ENCODE measurements around the gene NHP2.
"Not testable (repeated sequence)": the region's sequence is repeated elsewhere in the genome, so short reads cannot be mapped to it uniquely, and the experiment has no call there.

Gene NHP2

DNA sequence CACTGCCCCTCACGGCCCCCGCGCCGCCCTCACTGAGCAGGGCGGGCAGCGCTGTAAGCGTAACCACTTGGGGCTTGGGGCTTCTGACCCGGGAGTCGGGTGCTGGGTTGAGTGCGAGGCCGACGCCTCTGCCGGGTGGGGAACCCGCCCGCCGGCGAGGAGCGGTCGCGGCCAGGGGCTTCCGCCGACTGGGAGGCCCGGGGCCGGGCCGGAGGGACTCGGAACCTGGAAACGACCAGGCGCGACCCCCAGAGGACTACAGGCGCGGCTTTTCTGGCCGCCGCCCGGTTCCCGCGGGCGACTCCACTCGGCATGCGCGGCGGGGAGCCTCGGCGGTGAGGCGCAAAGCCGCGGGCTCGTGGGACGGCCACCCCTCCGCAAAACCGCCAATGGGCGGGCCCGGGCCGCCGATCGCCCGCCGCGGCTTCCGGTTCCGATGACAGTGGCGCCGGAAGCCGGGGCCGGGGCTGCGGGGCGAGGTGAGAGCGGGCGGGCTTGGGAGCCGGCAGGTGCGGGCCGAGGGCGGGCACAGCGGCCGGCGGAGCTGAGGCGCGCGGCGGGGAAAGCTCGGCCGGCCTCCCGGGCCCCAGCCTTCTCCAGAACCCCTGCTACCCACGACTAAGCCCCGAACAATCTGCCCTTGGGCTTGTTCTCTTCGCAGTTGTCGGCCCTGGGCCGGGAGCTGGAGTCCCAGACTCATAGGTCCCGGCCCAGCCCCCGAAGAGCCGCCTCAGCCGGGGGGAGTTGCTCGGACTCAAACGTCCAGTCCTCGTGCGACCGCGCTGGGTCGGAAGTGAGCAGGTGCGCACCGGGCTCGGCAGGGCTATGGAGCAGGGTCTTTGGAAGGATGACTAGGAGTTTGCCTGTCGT is 22.9 kb downstream of the NHP2 start, which contains the start of gene RMND5B:
RMND5B (plus strand) TSS at position 439 of the 870 bp plus-strand sequence. CDS start 7,106 bp downstream, outside the sequence.
- DNase-seq (ENCODE audit: low read depth in 2 of 2) = peak; percentile 43 to 80

DNA sequence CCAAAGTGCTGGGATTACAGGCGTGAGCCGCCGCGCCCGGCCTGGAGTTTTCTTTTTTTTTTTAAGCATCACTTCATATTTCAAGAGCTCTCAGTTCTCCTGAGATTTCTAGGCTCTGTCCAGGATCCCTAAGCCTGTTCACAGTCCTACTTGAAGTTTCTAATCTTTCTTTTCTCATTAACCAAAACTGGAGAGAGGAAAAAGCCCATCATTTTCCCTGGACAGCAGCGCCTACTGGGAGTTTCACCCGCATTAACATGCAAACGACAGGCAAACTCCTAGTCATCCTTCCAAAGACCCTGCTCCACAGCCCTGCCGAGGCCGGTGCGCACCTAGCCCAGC is 23.5 kb downstream of the NHP2 start:
- DNase-seq (ENCODE audit: low read depth in 2 of 2) = not testable (repeated sequence)

DNA sequence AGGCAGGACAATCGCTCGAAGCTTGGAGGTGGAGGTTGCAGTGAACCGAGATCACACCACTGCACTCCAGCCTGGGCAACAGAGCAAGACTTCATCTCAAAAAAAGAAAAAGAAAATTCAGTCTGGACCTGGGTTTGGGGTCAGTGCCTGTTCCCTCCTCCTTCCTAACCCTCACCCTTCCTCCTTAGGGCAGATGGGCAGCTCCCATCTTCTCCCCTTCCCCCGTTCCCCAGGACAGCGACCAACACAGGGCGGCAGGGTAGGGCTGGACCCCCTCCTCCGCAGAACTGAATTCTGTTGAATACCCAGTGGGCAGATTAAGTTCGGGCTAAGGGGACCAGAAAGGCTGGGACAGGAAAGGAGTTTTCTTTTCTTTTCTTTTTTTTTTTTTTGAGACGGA is 24.4 kb downstream of the NHP2 start:
- DNase-seq (ENCODE audit: low read depth in 2 of 2) = no peak

DNA sequence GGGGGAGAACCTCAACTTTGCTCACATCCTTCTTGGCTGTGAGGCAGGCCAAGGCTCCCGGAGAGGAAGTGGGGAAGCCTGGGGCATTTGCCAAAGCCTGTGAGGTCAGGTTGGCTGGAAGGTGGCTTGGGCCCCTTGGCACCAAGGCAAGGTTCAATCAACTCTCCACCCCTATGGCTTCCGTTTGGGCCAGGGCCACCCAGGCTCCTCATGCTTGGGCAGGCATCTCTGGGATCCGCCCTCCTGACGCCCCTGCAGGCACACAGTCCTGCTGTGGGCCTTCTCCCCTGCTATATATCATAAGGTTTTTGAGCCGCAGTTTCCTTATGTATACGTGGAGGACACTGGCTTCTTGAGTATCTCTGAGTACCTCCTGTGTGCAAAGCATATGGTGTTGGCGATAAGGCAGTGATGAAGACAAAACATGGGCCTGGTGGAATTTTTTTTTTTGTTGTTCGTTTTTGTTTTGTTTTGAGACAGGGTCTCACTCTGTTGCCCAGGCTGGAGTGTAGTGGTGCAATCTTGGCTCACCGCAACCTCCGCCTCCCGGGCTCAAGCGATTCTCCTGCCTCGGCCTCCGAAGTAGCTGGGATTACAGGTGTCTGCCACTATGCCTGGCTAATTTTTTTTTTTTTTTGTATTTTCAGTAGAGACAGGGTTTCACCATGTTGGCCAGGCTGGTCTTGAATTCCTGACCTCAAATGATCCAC is 26.2 kb downstream of the NHP2 start:
- DNase-seq (ENCODE audit: low read depth in 2 of 2) = not testable (repeated sequence)

DNA sequence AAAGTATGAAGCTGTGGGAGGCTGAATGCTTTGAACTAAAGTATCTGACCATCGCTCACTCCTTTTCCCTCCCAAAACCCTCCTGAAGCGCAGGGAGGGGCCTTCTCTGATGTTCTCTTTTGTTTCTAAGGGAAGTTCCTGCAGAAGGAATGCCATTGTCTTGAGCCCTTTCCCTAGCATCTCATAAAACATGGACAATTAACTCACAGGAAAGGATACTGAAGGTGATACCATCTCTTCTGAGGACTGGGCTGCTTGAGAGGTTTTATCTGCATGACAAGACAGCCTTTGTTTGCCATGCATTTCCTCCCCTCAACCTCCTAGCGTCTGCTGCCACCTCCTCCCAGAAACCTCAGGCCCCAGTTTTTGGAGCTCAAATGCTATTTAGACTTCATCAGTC is 27.1 kb downstream of the NHP2 start:
- DNase-seq (ENCODE audit: low read depth in 2 of 2) = no peak

DNA sequence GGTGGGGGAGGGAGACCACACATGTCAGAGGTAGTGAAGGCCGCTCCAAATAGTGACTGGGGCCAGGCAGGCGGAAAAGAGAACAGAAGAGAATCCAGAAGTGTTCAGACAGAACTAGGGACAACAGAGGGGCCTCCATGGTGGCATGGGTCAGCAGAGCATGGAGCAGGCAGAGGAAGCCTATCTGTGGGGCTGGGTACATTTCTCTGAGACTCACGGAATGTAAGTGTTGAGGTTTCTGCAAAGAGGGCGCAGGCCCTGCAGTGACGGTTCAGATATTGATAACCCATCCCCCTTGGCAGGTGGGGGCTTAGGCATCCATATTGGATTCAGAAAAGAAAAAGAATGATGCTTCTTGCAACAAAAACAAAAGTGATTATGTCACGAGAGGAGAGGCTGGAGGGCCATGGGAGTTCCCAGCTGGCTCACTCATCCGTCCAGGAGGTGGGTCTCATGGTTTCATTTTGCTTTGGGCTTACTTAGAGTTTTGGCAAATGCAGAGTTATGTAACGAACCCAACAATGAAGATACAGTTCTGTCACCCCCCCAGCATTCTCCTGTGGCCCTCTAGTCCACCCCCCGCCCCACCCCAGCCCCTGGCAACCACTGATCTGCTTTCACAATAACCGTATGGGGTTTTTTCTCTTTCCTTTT is 28.3 kb downstream of the NHP2 start:
- no peak for DNase-seq (ENCODE audit: low read depth in 2 of 2)

DNA sequence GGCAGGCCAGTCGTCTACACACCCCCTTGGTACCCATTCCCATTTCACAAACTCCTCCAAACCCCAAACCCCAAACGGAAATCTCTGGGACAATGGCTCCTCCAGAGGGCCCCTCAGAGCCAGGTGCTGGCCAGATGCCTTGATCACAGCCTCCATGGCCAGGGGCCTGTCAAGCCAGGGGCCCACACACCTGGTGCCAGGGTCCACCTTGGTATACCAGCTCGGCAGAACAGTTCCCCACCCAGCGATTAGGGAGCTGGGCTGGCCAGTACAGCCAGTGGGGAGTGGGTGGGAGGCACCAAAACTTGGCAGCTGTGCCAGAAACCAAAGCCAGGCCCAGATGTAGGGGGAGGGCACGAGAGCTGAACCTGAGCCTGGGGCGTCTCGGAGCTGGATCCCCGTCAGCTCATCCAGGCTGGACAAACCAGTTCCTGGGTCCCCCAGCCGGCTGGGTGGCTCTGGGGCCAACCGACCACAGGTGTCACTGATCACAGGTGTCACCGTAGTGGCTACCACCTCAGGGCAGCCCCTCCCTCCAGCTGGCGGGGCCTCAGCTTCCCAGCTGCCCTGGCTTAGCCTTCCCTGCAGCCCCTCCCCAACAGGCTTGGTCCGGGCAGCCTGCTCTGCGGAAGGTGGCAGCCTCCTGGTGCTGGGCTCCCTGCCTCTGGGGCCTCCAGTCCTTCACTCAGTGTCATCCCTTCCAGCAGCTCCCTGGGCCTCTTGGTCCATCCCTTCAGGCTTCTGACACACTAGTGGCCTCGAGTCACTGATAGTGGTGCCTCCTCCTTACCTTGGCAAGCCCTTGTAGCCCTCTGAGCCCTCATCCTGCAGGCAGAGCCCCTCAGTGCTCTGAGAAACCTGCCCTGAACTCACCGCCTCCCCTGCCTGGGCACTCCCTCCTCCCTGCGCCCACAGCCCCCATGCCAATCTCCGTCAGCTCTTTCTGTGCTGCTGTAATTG is 29.4 kb downstream of the NHP2 start:
- no peak for DNase-seq (ENCODE audit: low read depth in 2 of 2)

DNA sequence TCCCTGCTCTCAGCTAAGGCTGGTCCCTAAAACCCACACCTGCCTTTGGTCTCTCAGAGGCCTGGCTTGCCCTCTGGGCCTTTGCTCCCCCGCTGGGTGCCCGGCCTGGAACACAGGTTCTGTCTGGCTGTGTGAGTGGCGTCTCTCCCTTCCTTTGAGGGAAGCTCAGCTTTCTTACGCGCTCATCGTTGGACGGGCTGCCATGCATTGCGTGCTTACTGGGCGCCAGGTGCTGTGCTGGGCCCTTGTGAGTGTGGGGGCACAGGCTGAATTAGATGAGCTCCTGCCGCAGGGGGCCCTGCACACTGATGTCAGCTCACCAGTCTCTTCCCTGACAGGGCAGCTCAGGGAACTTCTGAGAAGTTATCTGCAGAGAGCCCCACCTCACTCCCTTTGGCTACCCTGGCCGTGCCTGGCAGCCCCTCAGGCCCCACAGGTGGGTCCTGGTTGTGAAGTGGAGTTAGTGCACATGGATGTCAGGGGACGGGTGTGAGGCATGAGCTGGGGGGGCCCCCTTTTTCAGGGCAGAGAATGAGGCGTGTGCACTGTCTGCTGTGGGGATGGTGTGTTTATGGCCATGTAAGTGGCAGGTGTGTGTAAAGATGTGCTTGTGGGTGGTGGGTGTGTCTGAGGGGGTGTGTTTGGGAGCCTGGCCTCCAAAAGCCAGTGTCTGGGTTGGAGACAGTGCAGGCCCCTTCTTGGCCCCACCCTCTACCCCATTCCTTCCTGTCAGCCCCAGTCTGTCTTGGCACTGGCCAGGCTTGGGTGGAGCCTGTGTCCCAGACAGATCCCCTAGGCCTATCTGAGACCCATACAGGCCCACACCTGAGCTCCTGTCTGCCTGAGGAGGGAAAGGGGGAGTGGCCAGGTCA is 30.4 kb downstream of the NHP2 start:
- DNase-seq (ENCODE audit: low read depth in 2 of 2) = no peak

DNA sequence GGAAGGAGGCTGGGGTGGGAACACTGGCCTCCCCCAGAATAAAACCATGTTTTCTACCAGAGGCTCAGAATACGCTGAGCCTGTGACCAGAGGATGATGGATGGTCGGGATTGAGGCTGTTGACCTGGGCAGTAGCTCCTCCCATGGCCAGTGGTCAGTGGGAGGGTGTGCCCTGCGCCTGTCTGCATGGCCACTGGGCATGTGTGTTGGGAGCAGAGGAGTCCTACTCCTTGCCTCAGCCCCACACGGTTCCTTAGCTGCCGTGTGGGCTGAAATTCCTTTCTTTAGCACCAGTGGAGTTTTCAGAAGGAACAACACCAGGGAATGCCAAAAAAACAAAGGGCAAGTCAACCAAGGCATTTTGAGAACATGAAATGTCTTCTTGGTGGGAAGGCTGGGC is 31.3 kb downstream of the NHP2 start:
- DNase-seq (ENCODE audit: low read depth in 2 of 2) = no peak

DNA sequence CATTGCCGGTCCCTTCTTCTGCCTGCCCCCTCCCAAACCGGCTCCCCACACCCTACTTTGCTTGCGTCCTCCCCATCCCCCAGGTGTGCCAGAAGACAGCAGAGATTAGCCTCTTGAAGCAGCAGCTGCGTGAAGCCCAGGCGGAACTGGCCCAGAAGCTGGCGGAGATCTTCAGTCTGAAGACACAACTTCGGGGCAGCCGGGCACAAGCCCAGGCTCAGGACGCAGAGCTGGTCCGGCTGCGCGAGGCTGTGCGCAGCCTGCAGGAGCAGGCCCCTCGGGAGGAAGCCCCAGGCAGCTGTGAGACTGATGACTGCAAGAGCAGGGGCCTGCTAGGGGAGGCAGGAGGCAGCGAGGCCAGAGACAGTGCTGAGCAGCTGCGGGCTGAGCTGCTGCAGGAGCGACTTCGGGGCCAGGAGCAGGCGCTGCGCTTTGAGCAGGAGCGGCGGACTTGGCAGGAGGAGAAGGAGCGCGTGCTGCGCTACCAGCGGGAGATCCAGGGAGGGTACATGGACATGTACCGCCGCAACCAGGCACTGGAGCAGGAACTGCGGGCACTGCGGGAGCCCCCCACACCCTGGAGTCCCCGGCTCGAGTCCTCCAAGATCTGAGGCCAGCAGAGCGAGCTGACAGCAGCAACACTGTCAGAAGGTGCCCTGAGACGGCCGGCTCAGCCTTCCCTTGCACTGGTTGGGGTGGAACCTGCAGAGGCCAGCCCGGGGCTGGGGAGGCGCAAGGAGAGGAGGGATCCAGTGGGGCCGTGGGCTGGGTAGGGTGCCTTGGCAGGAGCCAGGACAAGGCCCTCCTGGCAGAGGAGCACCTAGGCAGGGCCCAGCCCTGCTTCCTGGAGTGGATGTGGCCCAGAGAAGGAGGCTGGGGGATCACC is 32.1 kb downstream of the NHP2 start:
- DNase-seq (ENCODE audit: low read depth in 2 of 2) = no peak

DNA sequence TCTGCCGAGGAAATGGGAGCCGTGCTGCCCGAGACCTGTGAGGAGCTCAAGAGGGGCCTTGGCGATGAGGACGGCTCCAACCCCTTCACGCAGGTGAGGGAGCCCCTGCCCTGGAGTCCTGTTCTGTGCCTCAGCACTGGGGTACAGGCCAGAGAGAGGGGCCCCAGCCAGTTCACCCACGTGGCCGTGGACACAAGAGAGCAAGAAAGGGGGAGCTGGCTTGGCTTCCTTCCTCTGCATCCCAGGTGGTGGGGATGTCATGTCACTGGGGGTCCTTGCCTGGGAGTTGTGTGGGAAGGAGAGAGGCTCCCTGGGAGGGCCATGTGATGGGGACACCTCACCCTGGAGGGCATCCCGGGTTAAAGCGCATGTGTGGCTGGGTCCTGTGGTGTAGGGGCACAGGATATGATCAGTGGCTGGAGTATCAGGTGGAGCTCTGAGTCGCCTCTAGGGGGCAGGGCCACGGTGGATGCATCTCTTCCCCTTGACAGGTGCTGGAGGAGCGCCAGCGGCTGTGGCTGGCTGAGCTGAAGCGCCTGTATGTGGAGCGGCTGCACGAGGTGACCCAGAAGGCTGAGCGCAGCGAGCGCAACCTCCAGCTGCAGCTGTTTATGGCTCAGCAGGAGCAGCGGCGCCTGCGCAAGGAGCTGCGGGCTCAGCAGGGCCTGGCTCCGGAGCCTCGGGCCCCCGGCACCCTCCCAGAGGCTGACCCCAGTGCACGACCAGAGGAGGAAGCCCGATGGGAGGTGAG is 32.9 kb downstream of the NHP2 start:
- peak; percentile 49 to 64 for DNase-seq (ENCODE audit: low read depth in 2 of 2)

DNA sequence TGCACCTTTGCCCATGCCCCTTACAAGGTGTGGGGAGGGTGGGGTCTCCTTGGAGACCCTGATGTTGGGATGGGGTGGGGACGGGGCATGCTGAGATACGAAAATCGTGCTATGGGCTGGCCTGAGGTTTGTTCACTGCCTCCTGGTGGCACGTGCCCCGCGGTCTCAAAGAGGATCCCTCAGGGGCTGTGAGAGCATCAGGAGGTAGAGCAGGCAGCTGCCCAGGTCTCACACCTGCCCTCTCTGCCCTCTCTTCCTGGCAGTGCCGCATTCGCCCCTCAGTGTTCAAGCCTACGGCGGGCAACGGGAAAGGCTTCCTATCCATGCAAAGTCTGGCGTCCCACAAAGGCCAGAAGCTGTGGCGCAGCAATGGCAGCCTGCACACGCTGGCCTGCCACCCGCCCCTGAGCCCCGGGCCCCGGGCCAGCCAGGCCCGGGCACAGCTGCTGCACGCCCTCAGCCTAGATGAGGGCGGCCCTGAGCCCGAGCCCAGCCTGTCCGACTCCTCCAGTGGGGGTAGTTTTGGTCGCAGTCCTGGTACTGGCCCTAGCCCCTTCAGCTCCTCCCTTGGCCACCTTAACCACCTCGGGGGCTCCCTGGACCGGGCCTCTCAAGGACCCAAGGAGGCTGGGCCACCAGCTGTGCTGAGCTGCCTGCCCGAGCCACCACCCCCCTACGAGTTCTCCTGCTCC is 33.6 kb downstream of the NHP2 start:
- no peak for DNase-seq (ENCODE audit: low read depth in 2 of 2)

DNA sequence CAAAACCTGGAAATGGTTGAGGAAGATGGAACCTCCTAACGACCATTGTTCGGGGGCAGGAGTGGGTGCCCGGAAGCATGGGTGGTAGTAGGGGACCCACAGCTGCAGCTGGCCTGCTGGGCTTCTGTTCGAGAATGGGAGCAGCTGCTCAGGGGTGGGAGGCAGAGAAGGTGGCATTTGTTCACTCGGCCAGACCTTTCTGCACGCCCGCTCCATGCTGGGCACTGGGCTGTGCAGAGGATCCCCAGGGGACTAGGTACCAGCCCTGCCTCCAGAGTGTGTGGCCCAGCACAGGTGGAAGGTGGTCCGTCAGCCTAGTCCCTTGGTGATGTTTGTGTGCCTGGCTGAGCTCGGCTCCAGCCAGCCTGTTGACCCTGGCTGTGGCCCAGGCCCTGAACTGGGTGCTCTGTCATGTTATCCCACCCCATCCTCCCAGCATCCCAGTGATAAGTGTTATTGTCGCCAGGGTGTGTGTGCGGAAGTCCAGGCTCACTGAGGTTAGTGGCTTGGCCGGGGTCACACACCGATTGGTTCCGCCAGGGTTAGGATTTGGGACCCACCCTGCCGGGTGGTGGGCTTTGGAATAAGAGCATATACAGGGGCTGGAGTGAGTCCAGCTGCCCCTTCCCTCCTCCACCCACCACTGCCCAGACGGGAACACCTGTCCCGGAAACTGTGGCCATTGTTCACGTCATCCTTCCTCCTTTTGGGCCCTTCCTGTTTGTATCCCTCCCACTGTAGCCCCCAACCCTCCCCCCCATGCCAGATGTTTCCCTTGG is 35.6 kb downstream of the NHP2 start:
- no peak for DNase-seq (ENCODE audit: low read depth in 2 of 2)

DNA sequence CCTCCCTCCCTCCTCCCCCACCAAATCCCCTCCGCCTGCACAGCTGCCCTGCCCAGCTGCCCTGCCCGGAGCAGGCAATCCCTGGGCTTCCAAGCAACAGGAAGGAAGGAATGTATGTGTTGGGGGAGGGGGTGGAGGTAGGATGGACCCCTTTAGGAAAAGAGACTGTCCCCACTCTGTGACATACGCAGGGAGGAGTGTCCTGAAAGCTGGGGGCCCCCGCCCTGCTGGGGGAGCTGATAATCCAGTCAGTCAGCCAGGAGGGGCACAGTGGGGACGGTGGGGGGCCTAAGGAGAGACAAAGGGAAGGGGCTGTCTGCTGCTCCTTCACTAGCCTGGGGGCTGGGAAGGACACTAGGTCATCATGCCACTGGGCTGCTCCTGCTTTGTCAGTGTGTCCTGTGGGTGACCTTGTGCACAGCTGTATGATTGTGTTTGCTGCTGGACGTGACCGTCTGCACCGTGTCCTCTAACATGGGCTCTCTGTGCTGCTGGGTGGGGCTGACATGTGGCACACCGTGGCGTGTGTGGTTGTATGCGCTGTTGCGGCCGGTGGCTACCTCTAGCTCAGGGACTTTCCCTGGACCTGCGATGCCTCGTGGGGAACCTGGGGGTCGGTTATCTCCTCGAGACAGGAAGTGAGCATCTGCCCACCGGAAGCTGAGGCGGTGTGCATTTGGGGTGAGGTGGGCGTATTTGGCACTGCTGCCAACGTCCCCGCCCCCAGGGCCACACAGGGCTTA is 37.4 kb downstream of the NHP2 start:
- DNase-seq (ENCODE audit: low read depth in 2 of 2) = peak; percentile 83 to 87

DNA sequence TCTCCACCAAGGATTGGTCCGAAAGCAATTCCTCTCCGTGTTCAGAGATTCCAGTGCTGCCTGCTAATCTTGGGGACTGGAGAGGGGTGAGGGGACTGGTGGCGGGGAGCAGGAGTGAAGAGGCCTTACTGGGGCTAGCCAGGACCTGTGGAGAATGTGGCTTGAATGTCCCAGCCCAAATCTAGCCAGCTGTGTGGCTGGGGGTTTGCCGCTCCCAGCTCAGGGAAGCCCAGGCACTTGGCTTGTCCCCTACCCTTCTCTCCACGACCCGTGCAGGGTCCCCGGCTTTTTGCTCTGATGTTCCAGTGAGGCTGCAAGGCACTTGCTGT is 37.9 kb downstream of the NHP2 start:
- no peak for DNase-seq (ENCODE audit: low read depth in 2 of 2)

DNA sequence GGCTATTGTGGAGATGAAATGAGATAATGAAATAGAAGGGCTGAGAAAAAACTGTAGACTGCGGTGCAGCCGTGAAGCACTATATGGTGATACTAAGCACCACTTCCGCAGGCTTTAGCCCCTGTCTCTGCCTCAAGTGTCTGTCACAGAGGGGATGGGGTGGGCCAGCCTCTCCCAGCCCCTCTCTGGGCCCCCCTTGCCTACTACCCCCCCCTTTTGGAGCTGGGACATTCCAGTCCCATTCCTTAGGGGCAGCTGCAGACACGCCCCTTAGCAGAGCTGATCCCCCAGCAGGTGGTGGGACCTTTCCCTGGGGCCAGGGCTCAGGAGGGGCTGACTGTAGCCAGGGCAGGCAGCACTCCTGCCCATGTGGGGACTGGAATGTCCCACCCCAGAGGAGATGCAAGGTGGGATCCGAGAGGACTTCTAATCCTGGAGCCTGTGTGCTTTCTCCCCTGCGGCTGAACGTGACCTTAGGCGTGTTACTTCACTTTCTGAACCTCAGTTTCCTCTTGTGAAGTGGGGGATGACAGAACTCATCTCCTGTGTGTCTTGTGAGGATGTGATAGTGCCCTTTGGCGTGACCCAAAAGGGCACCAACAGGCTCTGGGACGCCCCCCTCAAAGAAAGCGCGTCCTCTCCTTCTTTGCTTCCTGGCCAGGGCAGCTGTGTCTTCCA is 38.4 kb downstream of the NHP2 start:
- no peak for DNase-seq (ENCODE audit: low read depth in 2 of 2)
